ENCODE measurements around the gene GLRX. TPM values are rescaled to one million over a fixed set of nuclear protein-coding genes. Genes with fewer than 3 reads are reported as not detected.
"Not testable (repeated sequence)": the region's sequence is repeated elsewhere in the genome, so short reads cannot be mapped to it uniquely, and the experiment has no call there.

The GLRX gene
- total RNA-seq, 1 experiment from 2014 or later: 63.6 TPM

GRCh38 chr5:95852567-95852966 lies 30.0 kb upstream of the GLRX start:
- DNase-seq (ENCODE audit: low spot score): no peak

GRCh38 chr5:95851141-95851540 lies 28.6 kb upstream of the GLRX start:
- DNase-seq (ENCODE audit: low spot score): not testable (repeated sequence)

GRCh38 chr5:95850391-95850894 lies 27.9 kb upstream of the GLRX start:
- DNase-seq (ENCODE audit: low spot score): no peak

- no peak for DNase-seq (ENCODE audit: low spot score)
These were observed 26.2 kb upstream of the GLRX start for GRCh38 chr5:95848701-95849100.

- DNase-seq (ENCODE audit: low spot score): no peak
These were observed 24.7 kb upstream of the GLRX start for GRCh38 chr5:95847261-95847592.

- peak; percentile 74 for DNase-seq (ENCODE audit: low spot score)
These were observed 24.2 kb upstream of the GLRX start for GRCh38 chr5:95846554-95847260.

- DNase-seq (ENCODE audit: low spot score): no peak
These were observed 22.9 kb upstream of the GLRX start for GRCh38 chr5:95845391-95845790.

GRCh38 chr5:95843733-95844223 lies 21.3 kb upstream of the GLRX start:
- DNase-seq (ENCODE audit: low spot score): no peak

- peak; percentile 96 for DNase-seq (ENCODE audit: low spot score)
These were observed 20.5 kb upstream of the GLRX start for GRCh38 chr5:95842854-95843544.

- peak; percentile 69 for DNase-seq (ENCODE audit: low spot score)
These were observed 19.6 kb upstream of the GLRX start for GRCh38 chr5:95841914-95842812.

GRCh38 chr5:95840956-95841705 lies 18.6 kb upstream of the GLRX start:
- DNase-seq (ENCODE audit: low spot score): no peak

GRCh38 chr5:95839658-95840057 lies 17.1 kb upstream of the GLRX start:
- no peak for DNase-seq (ENCODE audit: low spot score)

- DNase-seq (ENCODE audit: low spot score): no peak
These were observed 16.0 kb upstream of the GLRX start for GRCh38 chr5:95838556-95838955.

GRCh38 chr5:95838001-95838520 lies 15.5 kb upstream of the GLRX start:
- no peak for DNase-seq (ENCODE audit: low spot score)

- no peak for DNase-seq (ENCODE audit: low spot score)
These were observed 15.0 kb upstream of the GLRX start for GRCh38 chr5:95837492-95837891.

GRCh38 chr5:95836971-95837370 lies 14.4 kb upstream of the GLRX start:
- not testable (repeated sequence) for DNase-seq (ENCODE audit: low spot score)

GRCh38 chr5:95836544-95836943 lies 14.0 kb upstream of the GLRX start:
- no peak for DNase-seq (ENCODE audit: low spot score)

- DNase-seq (ENCODE audit: low spot score): no peak
These were observed 13.3 kb upstream of the GLRX start for GRCh38 chr5:95835682-95836385.

GRCh38 chr5:95832664-95833063 lies 10.1 kb upstream of the GLRX start:
- DNase-seq (ENCODE audit: low spot score): no peak

- DNase-seq (ENCODE audit: low spot score): no peak
These were observed 7.7 kb upstream of the GLRX start for GRCh38 chr5:95830226-95830625.

GRCh38 chr5:95827892-95828246 lies 5.3 kb upstream of the GLRX start:
- no peak for DNase-seq (ENCODE audit: low spot score)

All from A172 (cell line).